GM18867 (cell line): ENCODE data around the gene NT5C.
"Not testable (repeated sequence)": the region's sequence is repeated elsewhere in the genome, so short reads cannot be mapped to it uniquely, and the experiment has no call there.

ENCODE experiments used
- ATAC-seq: cut with Tn5 transposase; IDR thresholded peaks from one replicate; pipeline ENCODE4 v1.9.1; 2021; ENCODE audit warnings: mild to moderate bottlenecking, moderate library complexity; ENCODE audit not compliant: unreplicated experiment

NT5C gene

GRCh38 chr17:75146592-75146991 is 15.1 kb upstream of the NT5C start:
- no peak for ATAC-seq

GRCh38 chr17:75144816-75145512 is 13.4 kb upstream of the NT5C start:
- ATAC-seq: no peak

- ATAC-seq: no peak
Measured at GRCh38 chr17:75142236-75142971, 10.9 kb upstream of the NT5C start.

GRCh38 chr17:75138519-75138918 is 7.0 kb upstream of the NT5C start:
- ATAC-seq: no peak

- ATAC-seq: not testable (repeated sequence)
Measured at GRCh38 chr17:75137762-75138161, 6.2 kb upstream of the NT5C start.

GRCh38 chr17:75135946-75136345 is 4.4 kb upstream of the NT5C start:
- ATAC-seq: no peak

- ATAC-seq: no peak
Measured at GRCh38 chr17:75135452-75135851, 3.9 kb upstream of the NT5C start.

- ATAC-seq: not testable (repeated sequence)
Measured at GRCh38 chr17:75133607-75134347, 2.2 kb upstream of the NT5C start.

GRCh38 chr17:75133001-75133400 is 1.5 kb upstream of the NT5C start:
- no peak for ATAC-seq

- not testable (repeated sequence) for ATAC-seq
Measured at GRCh38 chr17:75132018-75133000, 767 bp upstream of the NT5C start.

GRCh38 chr17:75130632-75131277 is 787 bp downstream of the NT5C start:
- ATAC-seq: no peak

GRCh38 chr17:75130059-75130631 is 1.4 kb downstream of the NT5C start:
- ATAC-seq: no peak

- ATAC-seq: no peak
Measured at GRCh38 chr17:75129576-75129975, 2.0 kb downstream of the NT5C start.

- ATAC-seq: no peak
Measured at GRCh38 chr17:75128694-75129505, 2.6 kb downstream of the NT5C start.

GRCh38 chr17:75127936-75128335 is 3.6 kb downstream of the NT5C start:
- ATAC-seq: not testable (repeated sequence)

- ATAC-seq: no peak
Measured at GRCh38 chr17:75126954-75127353, 4.6 kb downstream of the NT5C start.

GRCh38 chr17:75125984-75126383 is 5.6 kb downstream of the NT5C start:
- ATAC-seq: no peak

GRCh38 chr17:75124819-75125162 is 6.8 kb downstream of the NT5C start:
- no peak for ATAC-seq
